IPS-11a (cell line): ENCODE data around the gene SEC24C.
"Not testable (repeated sequence)": the region's sequence is repeated elsewhere in the genome, so short reads cannot be mapped to it uniquely, and the experiment has no call there.

Source experiments
- H3K4me3 ChIP-seq: one replicate; pipeline ENCODE4 v1.5.1; 2013; ENCODE audit warnings: low read depth, low read length, control low read depth

Gene SEC24C

GRCh38 chr10:73730153-73730906, 13.8 kb upstream of the SEC24C start:
- peak overlapping the region; percentile 94 for H3K4me3 ChIP-seq

GRCh38 chr10:73731588-73732375, 12.4 kb upstream of the SEC24C start:
- no peak overlapping the region for H3K4me3 ChIP-seq

- no peak overlapping the region for H3K4me3 ChIP-seq
Measured at GRCh38 chr10:73732426-73732825, 11.7 kb upstream of the SEC24C start.

- H3K4me3 ChIP-seq, result no peak overlapping the region
Measured at GRCh38 chr10:73732931-73733623, 11.1 kb upstream of the SEC24C start.

- H3K4me3 ChIP-seq, result no peak overlapping the region
Measured at GRCh38 chr10:73734028-73734720, 10.0 kb upstream of the SEC24C start.

GRCh38 chr10:73734796-73735305, 9.3 kb upstream of the SEC24C start:
- H3K4me3 ChIP-seq, result no peak overlapping the region

GRCh38 chr10:73740501-73741254, 3.5 kb upstream of the SEC24C start:
- H3K4me3 ChIP-seq, result not testable (repeated sequence)

GRCh38 chr10:73742454-73742734, 1.8 kb upstream of the SEC24C start:
- H3K4me3 ChIP-seq, result no peak overlapping the region

- peak overlapping the region; percentile 91 for H3K4me3 ChIP-seq
Measured at GRCh38 chr10:73743327-73743904, 756 bp upstream of the SEC24C start.

- H3K4me3 ChIP-seq, result peak overlapping the region; percentile 91
Measured at GRCh38 chr10:73744664-73744975, 448 bp downstream of the SEC24C start.

GRCh38 chr10:73746721-73747120, 2.5 kb downstream of the SEC24C start:
- H3K4me3 ChIP-seq, result no peak overlapping the region

GRCh38 chr10:73750819-73751218, 6.6 kb downstream of the SEC24C start:
- H3K4me3 ChIP-seq, result no peak overlapping the region

- H3K4me3 ChIP-seq, result no peak overlapping the region
Measured at GRCh38 chr10:73756183-73756582, 12.0 kb downstream of the SEC24C start.

- no peak overlapping the region for H3K4me3 ChIP-seq
Measured at GRCh38 chr10:73758704-73759511, 14.7 kb downstream of the SEC24C start.

GRCh38 chr10:73759512-73760115, 15.4 kb downstream of the SEC24C start:
- H3K4me3 ChIP-seq, result no peak overlapping the region

GRCh38 chr10:73761781-73762180, 17.6 kb downstream of the SEC24C start:
- H3K4me3 ChIP-seq, result no peak overlapping the region

GRCh38 chr10:73762915-73763314, 18.7 kb downstream of the SEC24C start:
- no peak overlapping the region for H3K4me3 ChIP-seq

GRCh38 chr10:73763343-73763742, 19.2 kb downstream of the SEC24C start:
- H3K4me3 ChIP-seq, result no peak overlapping the region

- no peak overlapping the region for H3K4me3 ChIP-seq
Measured at GRCh38 chr10:73765066-73765465, 20.9 kb downstream of the SEC24C start.
